Bone marrow (tissue), 2 donors: Measurements from ENCODE around the gene RBBP6.

Source experiments
- DNase-seq, 2 donors: peaks; one replicate each; lab custom pipeline; 2025; lab: John Stamatoyannopoulos, UW

Gene RBBP6

GRCh38 chr16:24523569-24523968 is 15.8 kb upstream of the RBBP6 start:
- DNase-seq = no peak

- DNase-seq = no peak
These were observed 14.3 kb upstream of the RBBP6 start for GRCh38 chr16:24524855-24525677.

GRCh38 chr16:24525970-24526559 is 13.3 kb upstream of the RBBP6 start:
- DNase-seq = no peak

DNA sequence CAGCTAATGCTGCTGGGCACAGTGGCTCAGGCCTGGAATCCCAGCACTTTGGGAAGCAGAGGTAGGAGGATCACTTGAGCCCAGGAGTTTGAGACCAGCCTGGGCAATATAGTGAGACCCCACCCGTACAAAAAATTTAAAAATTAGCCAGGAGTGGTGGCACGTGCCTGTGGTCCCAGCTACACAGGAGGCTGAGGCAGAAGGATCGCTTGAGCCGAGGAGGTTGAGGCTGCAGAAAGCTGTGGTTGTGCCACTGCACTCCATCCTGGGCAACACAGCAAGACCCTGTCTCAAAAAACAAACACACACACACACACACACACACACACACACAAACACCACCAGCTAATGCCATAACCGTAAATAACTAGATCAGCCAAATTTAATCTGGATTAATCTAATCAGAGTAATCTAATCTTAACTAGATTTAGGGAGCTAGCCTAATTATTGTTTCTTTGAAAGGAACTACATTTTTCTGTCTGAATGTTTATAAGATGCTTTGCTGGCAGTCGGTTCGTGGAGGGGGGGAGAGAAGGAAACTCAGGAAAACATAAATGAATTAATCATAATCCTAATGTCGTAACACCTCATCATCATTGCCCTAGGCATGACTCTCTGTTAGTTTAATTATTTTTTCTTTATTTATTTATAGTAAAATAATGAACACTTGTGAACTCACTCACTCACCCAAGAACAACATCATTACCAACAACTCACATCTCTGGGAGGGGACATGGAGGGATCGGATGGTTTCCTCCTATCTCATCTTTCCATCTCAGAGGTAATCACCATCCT is 12.5 kb upstream of the RBBP6 start:
- no peak for DNase-seq

DNA sequence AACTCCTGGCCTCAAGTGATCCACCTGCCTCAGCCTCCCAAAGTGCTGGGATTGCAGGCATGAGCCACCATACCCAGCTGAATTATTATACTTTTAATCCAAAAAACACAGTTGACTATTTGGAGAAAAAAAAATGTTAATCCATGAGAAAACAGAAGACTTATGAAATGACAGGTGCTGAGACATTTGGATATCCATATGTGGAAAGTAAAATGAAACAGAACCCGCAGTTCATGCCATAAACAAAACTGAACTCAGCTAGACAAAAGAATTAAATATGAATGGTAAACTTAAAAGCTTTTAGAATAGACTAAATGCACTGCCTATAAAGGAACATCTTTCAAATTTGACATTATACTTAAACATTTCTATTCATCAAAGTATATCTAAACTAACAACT is 8.2 kb upstream of the RBBP6 start:
- no peak for DNase-seq

- no peak for DNase-seq
These were observed 4.7 kb upstream of the RBBP6 start for GRCh38 chr16:24534620-24535019.

DNA sequence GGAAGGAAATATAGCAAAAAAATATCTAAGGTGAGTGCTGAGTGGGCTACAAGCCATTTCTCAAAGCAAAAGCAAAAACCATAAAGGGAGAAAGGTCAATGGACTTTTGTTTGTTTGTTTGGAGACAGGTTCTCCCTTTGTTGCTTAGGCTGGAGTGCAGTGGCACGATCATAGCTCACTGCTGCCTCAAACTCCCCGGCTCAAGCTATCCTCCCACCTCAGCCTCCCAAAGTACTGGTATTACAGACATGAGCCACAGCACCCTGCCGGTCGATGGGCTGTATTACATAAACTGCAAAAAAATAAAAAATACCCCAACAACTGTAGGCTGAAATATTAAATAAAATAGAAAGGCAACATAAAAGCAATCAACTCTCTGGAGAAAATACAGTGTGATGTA is 3.5 kb upstream of the RBBP6 start:
- no peak for DNase-seq

- DNase-seq = no peak
These were observed 2.7 kb upstream of the RBBP6 start for GRCh38 chr16:24536671-24537070.

- no peak for DNase-seq
These were observed 1.7 kb upstream of the RBBP6 start for GRCh38 chr16:24537474-24538337.

- DNase-seq = no peak
These were observed 541 bp upstream of the RBBP6 start for GRCh38 chr16:24538756-24539294.

DNA sequence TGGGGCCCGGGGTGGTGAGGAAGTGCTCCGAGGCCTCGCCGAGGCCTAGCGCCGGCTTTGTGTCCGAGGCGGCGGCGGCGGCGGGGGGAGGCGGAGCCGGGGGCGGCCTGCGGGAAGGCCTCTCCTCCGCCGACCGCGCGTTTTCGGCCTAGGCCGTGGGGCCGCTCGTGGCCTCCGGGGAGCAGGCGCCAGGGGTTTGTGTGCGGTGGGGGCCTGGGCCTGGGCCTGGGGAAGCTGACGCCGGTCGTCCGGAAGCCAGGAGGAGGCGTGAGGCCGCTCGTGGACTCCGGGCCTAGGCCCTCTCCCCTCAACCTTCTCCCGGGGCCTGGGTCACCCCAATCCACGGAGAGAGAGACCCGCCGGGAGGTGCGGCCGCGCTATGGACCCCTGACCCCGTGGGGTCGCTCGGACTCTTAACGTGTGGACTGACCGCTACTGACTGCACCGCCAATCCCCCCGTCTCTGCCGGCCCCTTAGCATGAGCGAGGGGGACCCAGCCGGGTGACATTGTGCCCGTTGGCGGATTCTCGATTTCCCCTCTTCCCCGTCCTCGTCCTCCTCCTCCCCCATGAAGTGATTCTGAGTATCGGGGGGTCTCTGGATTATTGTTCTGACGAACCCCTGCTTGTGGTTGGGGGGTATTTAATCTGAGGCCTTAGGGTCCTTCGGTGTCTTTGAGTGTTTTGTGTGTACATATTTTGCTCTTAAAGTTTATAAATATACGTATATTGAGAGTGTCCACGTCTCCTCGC is 660 bp downstream of the RBBP6 start:
- DNase-seq = peak in 1 of 2 donors; percentile 70

- no peak for DNase-seq
These were observed 1.3 kb downstream of the RBBP6 start for GRCh38 chr16:24540602-24541210.

DNA sequence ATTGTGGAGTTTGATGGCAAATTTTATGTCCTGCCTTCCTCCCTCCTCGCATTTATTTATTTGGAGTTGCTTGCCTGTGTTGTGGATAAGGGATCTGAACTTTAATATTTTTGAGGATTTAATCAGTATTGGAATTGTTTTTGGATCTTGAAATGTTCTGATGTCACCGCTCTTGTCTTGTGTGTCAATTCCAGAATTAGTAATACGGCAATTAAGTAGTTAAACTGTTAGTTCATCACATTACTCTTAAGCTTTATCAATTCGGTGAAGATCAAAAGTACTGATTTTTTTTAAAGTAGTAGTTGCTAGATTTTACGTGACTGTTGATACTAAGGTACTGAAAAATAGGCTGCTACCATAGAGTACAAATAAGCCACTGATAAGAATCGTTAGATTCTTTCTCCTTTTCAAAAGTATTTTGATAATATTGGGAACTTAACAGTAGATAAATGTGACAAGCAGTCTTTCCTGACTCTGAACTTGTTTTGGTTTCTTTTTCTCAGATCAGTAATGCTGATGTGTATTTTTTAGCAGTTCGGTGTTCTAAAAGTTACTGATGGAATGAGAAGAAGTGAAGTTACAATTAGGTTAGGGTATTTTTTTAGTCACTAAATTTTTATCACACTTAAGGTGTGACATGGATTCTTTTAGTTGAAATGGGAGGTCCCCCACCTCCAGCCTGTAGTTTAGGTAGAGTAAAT is 2.0 kb downstream of the RBBP6 start:
- no peak for DNase-seq

- DNase-seq = no peak
These were observed 4.6 kb downstream of the RBBP6 start for GRCh38 chr16:24543949-24544348.

- no peak for DNase-seq
These were observed 5.3 kb downstream of the RBBP6 start for GRCh38 chr16:24544640-24545039.

DNA sequence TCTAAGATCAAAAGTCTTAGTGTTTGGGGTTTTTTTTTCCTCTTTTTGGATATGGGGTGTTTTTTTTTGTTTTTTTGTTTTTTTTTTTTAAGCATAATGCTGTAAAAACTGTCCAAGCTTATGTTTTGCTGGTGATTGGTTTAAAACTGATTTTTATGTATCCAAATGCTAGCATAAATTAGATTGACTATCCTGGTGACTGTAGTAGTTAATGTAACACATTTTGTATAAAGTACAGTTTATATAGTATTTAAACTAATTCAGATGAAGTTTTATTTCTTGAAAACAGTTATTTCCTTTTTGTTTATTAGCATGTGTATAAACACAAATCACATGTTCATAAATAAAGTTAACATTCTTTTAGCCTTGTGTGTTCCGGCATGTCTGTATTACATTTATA is 10.9 kb downstream of the RBBP6 start:
- no peak for DNase-seq

DNA sequence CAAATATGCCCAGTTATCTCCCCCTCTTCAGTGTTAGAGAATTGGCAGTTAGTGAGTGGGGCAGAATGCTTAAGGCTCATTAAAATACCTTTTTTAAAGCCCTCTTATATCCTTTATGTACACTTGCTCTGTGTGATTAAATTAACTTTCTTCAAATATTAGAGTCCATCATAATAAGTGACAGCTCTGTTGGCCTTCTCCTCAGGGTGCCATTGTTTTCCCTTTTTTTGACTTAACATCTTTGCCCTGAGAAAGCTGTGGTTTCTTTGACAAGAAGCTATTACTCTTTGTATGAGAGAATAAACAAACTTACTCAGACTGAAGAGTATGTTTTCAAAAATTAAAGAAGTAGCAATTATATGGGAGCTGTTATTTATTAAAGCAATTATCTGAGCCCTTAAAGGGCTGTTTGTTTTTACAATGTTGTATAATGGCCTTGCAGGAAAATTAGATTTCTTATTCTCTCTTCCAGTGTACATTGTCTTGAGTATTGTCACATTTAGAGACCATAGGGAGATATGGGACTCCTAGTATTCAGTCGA is 13.4 kb downstream of the RBBP6 start:
- no peak for DNase-seq

- no peak for DNase-seq
These were observed 14.6 kb downstream of the RBBP6 start for GRCh38 chr16:24553983-24554382.

DNA sequence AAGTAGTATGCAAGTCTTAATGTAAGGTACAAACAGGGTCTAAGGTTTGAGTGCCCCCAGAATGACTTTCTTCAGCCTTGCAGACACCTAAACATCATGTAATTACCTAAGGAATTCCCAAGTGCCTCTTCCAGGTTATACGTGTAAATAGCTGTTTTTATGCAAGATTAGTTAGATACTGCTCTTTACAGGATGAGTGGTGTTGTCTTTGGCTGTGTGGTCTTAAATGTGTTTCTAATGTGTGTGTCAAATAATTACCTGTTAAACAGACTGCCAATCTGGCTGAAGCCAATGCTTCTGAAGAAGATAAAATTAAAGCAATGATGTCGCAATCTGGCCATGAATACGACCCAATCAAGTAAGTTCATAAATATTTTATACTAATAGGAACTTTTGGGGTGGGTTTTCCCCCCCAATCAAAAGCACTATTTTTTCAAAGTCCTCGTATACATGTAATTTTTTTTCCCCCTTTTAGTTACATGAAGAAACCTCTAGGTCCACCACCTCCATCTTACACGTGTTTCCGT is 16.0 kb downstream of the RBBP6 start:
- DNase-seq = no peak
